EH (cell line): ENCODE results near the gene ERC2.
A peak's percentile ranks its signal among the peaks of the same experiment; 100 is the strongest.

Experiments
- DNase-seq: peaks from one replicate; pipeline ENCODE4 v3.0.0-alpha.2; 2015; ENCODE audit warnings: low read depth

ERC2 gene

GRCh38 chr3:55929154-55929869 lies 539.0 kb downstream of the ERC2 start:
- no peak for DNase-seq

- no peak for DNase-seq
These were observed 544.6 kb downstream of the ERC2 start for GRCh38 chr3:55923626-55924025.

- no peak for DNase-seq
These were observed 545.1 kb downstream of the ERC2 start for GRCh38 chr3:55923207-55923606.

GRCh38 chr3:55912880-55913279 lies 555.4 kb downstream of the ERC2 start:
- no peak for DNase-seq

GRCh38 chr3:55911266-55911665 lies 557.0 kb downstream of the ERC2 start:
- no peak for DNase-seq

- no peak for DNase-seq
These were observed 557.7 kb downstream of the ERC2 start for GRCh38 chr3:55910543-55910942.

GRCh38 chr3:55909373-55909772 lies 558.9 kb downstream of the ERC2 start:
- DNase-seq, result no peak

GRCh38 chr3:55907616-55908015 lies 560.7 kb downstream of the ERC2 start:
- no peak for DNase-seq

- DNase-seq, result no peak
These were observed 561.4 kb downstream of the ERC2 start for GRCh38 chr3:55906896-55907295.

GRCh38 chr3:55904716-55905115 lies 563.6 kb downstream of the ERC2 start:
- no peak for DNase-seq

- no peak for DNase-seq
These were observed 564.6 kb downstream of the ERC2 start for GRCh38 chr3:55903680-55904079.

- DNase-seq, result no peak
These were observed 565.9 kb downstream of the ERC2 start for GRCh38 chr3:55902221-55902900.

- DNase-seq, result no peak
These were observed 568.4 kb downstream of the ERC2 start for GRCh38 chr3:55899887-55900286.

GRCh38 chr3:55897573-55898224 lies 570.6 kb downstream of the ERC2 start:
- DNase-seq, result peak; percentile 39

GRCh38 chr3:55895897-55896566 lies 572.2 kb downstream of the ERC2 start:
- no peak for DNase-seq

GRCh38 chr3:55894605-55895004 lies 573.7 kb downstream of the ERC2 start:
- DNase-seq, result no peak

GRCh38 chr3:55893045-55893664 lies 575.1 kb downstream of the ERC2 start:
- peak; percentile 78 for DNase-seq

GRCh38 chr3:55891106-55891505 lies 577.2 kb downstream of the ERC2 start:
- peak; percentile 22 for DNase-seq

- DNase-seq, result no peak
These were observed 579.9 kb downstream of the ERC2 start for GRCh38 chr3:55888282-55888885.

- peak; percentile 68 for DNase-seq
These were observed 582.5 kb downstream of the ERC2 start for GRCh38 chr3:55885721-55886120.

GRCh38 chr3:55884491-55885285 lies 583.6 kb downstream of the ERC2 start:
- no peak for DNase-seq
